MM.1S (cell line): ENCODE results near the gene GNLY.

Experiments
- DNase-seq: peaks from one replicate; pipeline ENCODE4 v3.0.0-alpha.2; 2015
- H2AFZ ChIP-seq: fragments of 300-600 bp; sonication (generic); 2 replicates; pipeline ENCODE4 v1.6.0; 2016; ENCODE audit warnings: antibody characterized with exemption, low read length
- H3F3A ChIP-seq: fragments of 300-600 bp; sonication (generic); 2 replicates; pipeline ENCODE4 v1.6.1; 2016; ENCODE audit warnings: mild to moderate bottlenecking, antibody characterized with exemption, low read length, moderate library complexity, mixed read lengths; ENCODE audit not compliant: insufficient read depth
- H3K27ac ChIP-seq: fragments of 300-600 bp; sonication (generic); 2 replicates; pipeline ENCODE4 v1.5.1; 2016; ENCODE audit warnings: mild to moderate bottlenecking, low read length
- H3K27me3 ChIP-seq: fragments of 300-600 bp; sonication (generic); replicated peaks from 2 replicates; pipeline ENCODE4 v1.6.0; 2016; ENCODE audit warnings: low read length; ENCODE audit not compliant: insufficient read depth
- H3K36me3 ChIP-seq: fragments of 300-600 bp; sonication (generic); replicated peaks from 2 replicates; pipeline ENCODE4 v1.6.1; 2016; ENCODE audit warnings: mild to moderate bottlenecking, low read length, mixed read lengths; ENCODE audit not compliant: insufficient read depth
- H3K4me1 ChIP-seq: fragments of 300-600 bp; sonication (generic); 2 replicates; pipeline ENCODE4 v1.6.1; 2016; ENCODE audit warnings: low read length, mixed read lengths
- H3K4me2 ChIP-seq: fragments of 300-600 bp; sonication (generic); 2 replicates; pipeline ENCODE4 v1.6.0; 2016; ENCODE audit warnings: low read depth, low read length
- H3K4me3 ChIP-seq: fragments of 300-600 bp; sonication (generic); 2 replicates; pipeline ENCODE4 v1.5.1; 2016; ENCODE audit warnings: low read length, mixed read lengths
- H3K79me2 ChIP-seq: fragments of 300-600 bp; sonication (generic); 2 replicates; pipeline ENCODE4 v1.6.1; 2016; ENCODE audit warnings: mixed run types, low read length, mixed read lengths
- H3K9ac ChIP-seq: fragments of 300-600 bp; sonication (generic); 2 replicates; pipeline ENCODE4 v1.6.1; 2016; ENCODE audit warnings: low read length, mixed read lengths
- H3K9me2 ChIP-seq: fragments of 300-600 bp; sonication (generic); replicated peaks from 2 replicates; pipeline ENCODE4 v1.6.1; 2016; ENCODE audit warnings: mild to moderate bottlenecking, low read length, mixed read lengths; ENCODE audit not compliant: insufficient read depth
- H3K9me3 ChIP-seq: fragments of 300-600 bp; sonication (generic); replicated peaks from 2 replicates; pipeline ENCODE4 v1.6.1; 2016; ENCODE audit warnings: mild to moderate bottlenecking, low read length, mixed read lengths; ENCODE audit not compliant: insufficient read depth
- H4K20me1 ChIP-seq: fragments of 300-600 bp; sonication (generic); 2 replicates; pipeline ENCODE4 v1.6.1; 2016; ENCODE audit warnings: mild to moderate bottlenecking, low read length, moderate library complexity, mixed read lengths; ENCODE audit not compliant: insufficient read depth
- CTCF ChIP-seq: fragments of 300-600 bp; sonication (generic); IDR thresholded peaks from 2 replicates; pipeline ENCODE4 v1.5.1; 2016; ENCODE audit warnings: antibody characterized with exemption, low read length, mixed read lengths
- EZH2 ChIP-seq: fragments of 300-600 bp; sonication (generic); optimal IDR thresholded peaks from 2 replicates; pipeline ENCODE3; 2017; ENCODE audit warnings: low read depth, mild to moderate bottlenecking, antibody characterized with exemption, low read length, mixed read lengths
- EZH2phosphoT487 ChIP-seq: fragments of 300-600 bp; sonication (generic); IDR thresholded peaks from 2 replicates; pipeline ENCODE4 v1.6.1; 2018; ENCODE audit warnings: antibody characterized with exemption, low read length

The GNLY gene

DNA sequence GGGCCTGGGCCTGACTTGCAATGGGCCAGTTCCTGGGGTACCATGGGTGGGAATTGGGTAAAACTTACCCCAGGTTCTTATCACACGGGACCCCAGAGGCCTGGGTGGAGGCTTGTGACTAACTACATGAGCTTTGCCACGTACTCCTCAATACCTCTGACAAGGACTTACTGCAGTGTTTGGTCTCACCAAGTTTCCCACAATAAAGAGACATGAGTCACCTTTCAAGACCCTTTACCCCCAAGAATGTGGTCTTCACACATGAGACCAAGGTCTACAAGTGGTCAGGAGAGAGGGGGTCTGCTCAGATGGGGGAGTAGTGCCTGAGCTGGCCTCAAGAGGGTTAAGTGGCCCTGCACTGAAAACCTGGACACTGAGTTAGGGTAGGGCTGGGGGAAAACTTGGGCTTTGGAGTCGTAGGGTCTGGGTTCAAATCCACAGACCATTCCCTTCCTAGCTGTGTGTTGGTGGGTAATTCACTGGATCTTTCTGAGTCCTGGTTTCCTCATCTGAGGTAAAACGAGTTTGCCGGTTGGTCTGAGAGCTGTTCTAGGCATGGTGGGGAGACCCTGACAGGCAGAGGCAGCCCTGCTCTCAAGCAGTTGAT is 2.0 kb upstream of the GNLY start:
- H3K27ac ChIP-seq: no peak overlapping the region
- no peak for DNase-seq
- no peaks in the 10 kb centered on the region for H3F3A ChIP-seq
- TF ChIP-seq EZH2 (no peak), EZH2phosphoT487 (no peak), CTCF (no peak)
- no peaks in the 10 kb centered on the region for H3K9me3 ChIP-seq
- no peak overlapping the region for H2AFZ ChIP-seq
- H3K4me3 ChIP-seq: no peak overlapping the region
- no peak overlapping the region for H3K9ac ChIP-seq
- H3K9me2 ChIP-seq: no peaks in the 10 kb centered on the region
- no peaks in the 10 kb centered on the region for H3K4me1 ChIP-seq
- H3K79me2 ChIP-seq: no peaks in the 10 kb centered on the region
- H3K4me2 ChIP-seq: no peak overlapping the region
- no peaks in the 10 kb centered on the region for H3K27me3 ChIP-seq
- H4K20me1 ChIP-seq: no peaks in the 10 kb centered on the region
- no peaks in the 10 kb centered on the region for H3K36me3 ChIP-seq

DNA sequence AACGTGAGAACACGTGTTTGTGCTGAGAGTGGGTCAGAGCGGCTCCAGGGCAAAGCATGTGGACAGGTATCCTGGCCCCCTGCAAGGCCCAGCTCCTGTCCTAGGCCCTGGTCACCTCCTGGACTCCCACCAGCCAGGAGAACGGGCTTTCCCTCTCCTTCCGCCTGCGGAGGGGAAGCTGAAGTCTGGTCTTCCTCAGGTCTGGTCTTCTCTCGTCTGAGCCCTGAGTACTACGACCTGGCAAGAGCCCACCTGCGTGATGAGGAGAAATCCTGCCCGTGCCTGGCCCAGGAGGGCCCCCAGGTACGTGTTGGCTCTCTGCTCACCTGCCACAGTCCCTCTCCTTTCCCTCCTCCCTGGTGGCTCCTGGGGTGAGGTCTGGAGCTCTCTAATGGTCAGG is 963 bp downstream of the GNLY start:
- Histone ChIP-seq H3K27me3 (no peaks in the 10 kb centered on the region), H3K79me2 (no peaks in the 10 kb centered on the region), H3K4me1 (no peaks in the 10 kb centered on the region), H3F3A (no peaks in the 10 kb centered on the region), H4K20me1 (no peaks in the 10 kb centered on the region), H3K27ac (no peak overlapping the region), H3K9ac (no peak overlapping the region), H3K4me3 (no peak overlapping the region), H2AFZ (no peak overlapping the region), H3K4me2 (no peak overlapping the region), H3K9me2 (no peaks in the 10 kb centered on the region), H3K36me3 (no peaks in the 10 kb centered on the region), H3K9me3 (no peaks in the 10 kb centered on the region)
- TF ChIP-seq CTCF: no peak
- TF ChIP-seq EZH2phosphoT487: no peak
- TF ChIP-seq EZH2: no peak
- DNase-seq: no peak

DNA sequence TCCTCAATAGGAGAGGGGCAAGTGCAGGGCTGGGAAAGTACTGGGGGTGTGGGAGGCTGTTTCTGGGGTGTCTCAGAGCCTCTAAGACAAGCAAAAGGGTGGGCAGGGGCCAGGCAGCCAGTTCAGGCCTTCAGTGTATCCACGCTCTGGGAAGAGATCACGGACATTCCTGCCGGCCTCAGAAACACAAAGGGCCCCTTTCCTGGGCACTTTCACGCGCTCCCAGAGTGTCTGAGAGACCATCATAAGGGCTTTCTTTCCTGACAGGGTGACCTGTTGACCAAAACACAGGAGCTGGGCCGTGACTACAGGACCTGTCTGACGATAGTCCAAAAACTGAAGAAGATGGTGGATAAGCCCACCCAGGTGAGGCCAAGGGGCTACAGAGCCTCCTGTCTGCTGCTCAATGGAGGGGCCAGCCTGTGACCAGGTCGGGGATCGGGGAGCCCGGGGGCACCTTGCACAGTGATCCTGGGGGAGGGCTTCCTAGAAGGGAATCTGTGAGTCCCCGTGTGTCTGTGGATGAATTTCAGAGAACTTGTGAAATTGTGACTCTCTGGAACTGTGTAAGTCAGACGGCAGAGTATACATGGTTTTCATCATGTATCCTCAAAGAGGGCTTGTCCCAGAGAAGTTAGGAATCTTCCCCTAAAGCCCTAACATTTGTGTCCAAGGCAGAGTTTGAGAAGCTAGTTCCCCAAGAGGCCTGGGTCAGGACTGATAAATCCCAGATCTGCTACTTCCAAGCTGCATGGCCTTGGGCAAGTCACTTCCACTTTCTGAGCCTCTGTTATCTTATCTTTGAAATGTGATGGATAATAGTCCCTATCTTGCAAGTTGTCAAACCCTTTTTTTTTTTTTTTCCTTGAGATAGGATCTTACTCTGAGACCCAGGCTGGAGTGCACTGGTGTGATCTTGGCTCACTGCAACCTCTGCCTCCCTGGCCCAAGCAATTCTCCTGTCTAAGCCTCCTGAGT is 1.8 kb downstream of the GNLY start:
- Histone ChIP-seq H4K20me1 (no peaks in the 10 kb centered on the region), H3K9ac (no peak overlapping the region), H3K79me2 (no peaks in the 10 kb centered on the region), H3K9me3 (no peaks in the 10 kb centered on the region), H3K27me3 (no peaks in the 10 kb centered on the region), H3F3A (no peaks in the 10 kb centered on the region), H3K9me2 (no peaks in the 10 kb centered on the region), H3K4me2 (no peak overlapping the region), H3K36me3 (no peaks in the 10 kb centered on the region), H2AFZ (no peak overlapping the region), H3K27ac (no peak overlapping the region), H3K4me1 (no peaks in the 10 kb centered on the region), H3K4me3 (no peak overlapping the region)
- no peak for DNase-seq
- TF ChIP-seq EZH2 (no peak), EZH2phosphoT487 (no peak), CTCF (no peak)
